Measurements from ENCODE around the gene PRSS12. TPM values are rescaled to one million over a fixed set of nuclear protein-coding genes. Genes with fewer than 3 reads are reported as not detected.

PRSS12 gene
- polyA plus RNA-seq, 1 of the 3 experiments (the other 2 are of a cell fraction), result 137 TPM

GRCh38 chr4:118357601-118358000, 4.8 kb upstream of the PRSS12 start:
- peaks cover 3 to 9% of the 10 kb centered on the region in 2 experiments; a peak in 2 of 4 replicates for H3K4me1 ChIP-seq (ENCODE audit: control insufficient read depth in 1 of 2, insufficient read depth in 2 of 2, low read depth in 1 of 2, low read length in 1 of 2)
- no peaks in the 10 kb centered on the region for H3F3A ChIP-seq (replicated peaks; ENCODE audit: insufficient read depth)
- H3K4me2 ChIP-seq, result no peak overlapping the region
- H3K9me2 ChIP-seq, result no peaks in the 10 kb centered on the region
- no peak overlapping the region for H3K9ac ChIP-seq
- 91% methylated on average over 2 of the region's 2 CpGs for WGBS (ENCODE audit: low lambda C conversion rate)
- H2AFZ ChIP-seq (ENCODE audit: low read depth), result no peak overlapping the region
- H3K4me3 ChIP-seq (ENCODE audit: low read depth in 2 of 2, low read length in 1 of 2), result no peak overlapping the region
- H4K20me1 ChIP-seq (ENCODE audit: insufficient read depth), result no peaks in the 10 kb centered on the region
- H3K36me3 ChIP-seq (replicated peaks in 1 of 2; ENCODE audit: control insufficient read depth in 1 of 2, insufficient read depth in 2 of 2, low read length in 1 of 2), result no peaks in the 10 kb centered on the region
- H3K27ac ChIP-seq (ENCODE audit: low read depth in 2 of 2, low read length in 1 of 2), result no peak overlapping the region
- H3K9me3 ChIP-seq, result no peaks in the 10 kb centered on the region
- H3K79me2 ChIP-seq (ENCODE audit: insufficient read depth), result 0 out of 2 replicates have a peak, but pooled peaks cover 5% of the 10 kb centered on the region
- H3K27me3 ChIP-seq (ENCODE audit: insufficient read depth), result no peaks in the 10 kb centered on the region
- DNase-seq, result no peak
- ChIA-PET POLR2A (no interaction called here), CTCF (interaction anchor here (1.0 kb wide), 1 partner anchor 54 kb away, joined by 3 read pairs; no protein-coding TSS in a partner anchor)
- TF ChIP-seq JUND (IDR thresholded peaks at IDR 0.05), result no peak
- no peak for TF ChIP-seq GABPA (IDR thresholded peaks at IDR 0.05; ENCODE audit: low read depth)
- no peak for TF ChIP-seq POLR2AphosphoS5 (IDR thresholded peaks at IDR 0.05; ENCODE audit: low read depth, low read length)
- no peak for TF ChIP-seq GATA2 (CRISPR knock-in tag; IDR thresholded peaks at IDR 0.05)
- no peak for TF ChIP-seq MEF2A (IDR thresholded peaks at IDR 0.05; ENCODE audit: borderline replicate concordance, low read depth)
- TF ChIP-seq RAD21 (IDR thresholded peaks at IDR 0.05; ENCODE audit: low read length), result no peak
- TF ChIP-seq SMC3 (IDR thresholded peaks at IDR 0.05; ENCODE audit: low read depth, low read length), result no peak
- no peak for TF ChIP-seq FOXJ3 (CRISPR knock-in tag; IDR thresholded peaks at IDR 0.05)
- TF ChIP-seq MXI1 (IDR thresholded peaks at IDR 0.05; ENCODE audit: low read depth, low read length), result no peak
- TF ChIP-seq TAF1 (IDR thresholded peaks at IDR 0.05; ENCODE audit: borderline replicate concordance, low read depth, low read length), result no peak
- TF ChIP-seq USF2 (IDR thresholded peaks at IDR 0.05; ENCODE audit: borderline replicate concordance, low read depth, low read length), result no peak
- TF ChIP-seq RCOR1 (IDR thresholded peaks at IDR 0.05; ENCODE audit: low read length), result no peak
- no peak for TF ChIP-seq USF1 (IDR thresholded peaks at IDR 0.05; ENCODE audit: borderline replicate concordance, low read depth)
- TF ChIP-seq EP300 (IDR thresholded peaks at IDR 0.05; ENCODE audit: borderline replicate concordance in 1 of 2, low read depth in 1 of 2, low read length in 1 of 2), result no peak
- no peak for TF ChIP-seq CTCF (IDR thresholded peaks at IDR 0.05)
- no peak for TF ChIP-seq FOXM1 (IDR thresholded peaks at IDR 0.05; ENCODE audit: low read depth)

- Histone ChIP-seq H3K27ac (ENCODE audit: low read depth in 2 of 2, low read length in 1 of 2) (no peak overlapping the region), H3K4me2 (no peak overlapping the region), H3K36me3 (replicated peaks in 1 of 2; ENCODE audit: control insufficient read depth in 1 of 2, insufficient read depth in 2 of 2, low read length in 1 of 2) (no peaks in the 10 kb centered on the region), H3K79me2 (ENCODE audit: insufficient read depth) (peaks cover 10% of the 10 kb centered on the region; the same call in 1 of the 2 replicates), H3K4me1 (ENCODE audit: control insufficient read depth in 1 of 2, insufficient read depth in 2 of 2, low read depth in 1 of 2, low read length in 1 of 2) (peaks cover 3 to 11% of the 10 kb centered on the region in 2 experiments; a peak in 2 of 4 replicates), H3K9me3 (no peaks in the 10 kb centered on the region), H3K27me3 (ENCODE audit: insufficient read depth) (no peaks in the 10 kb centered on the region), H3K9ac (no peak overlapping the region), H2AFZ (ENCODE audit: low read depth) (no peak overlapping the region), H3K9me2 (no peaks in the 10 kb centered on the region), H4K20me1 (ENCODE audit: insufficient read depth) (no peaks in the 10 kb centered on the region), H3F3A (replicated peaks; ENCODE audit: insufficient read depth) (peaks cover 3% of the 10 kb centered on the region), H3K4me3 (ENCODE audit: low read depth in 2 of 2, low read length in 1 of 2) (no peak overlapping the region)
- POLR2A ChIA-PET, result no interaction called here
- 80% methylated on average over 1 of the region's 1 CpG for WGBS (ENCODE audit: low lambda C conversion rate)
- CTCF ChIA-PET, result no interaction called here
- DNase-seq, result no peak
- TF ChIP-seq GATA2 (CRISPR knock-in tag; IDR thresholded peaks at IDR 0.05) (no peak), USF2 (IDR thresholded peaks at IDR 0.05; ENCODE audit: borderline replicate concordance, low read depth, low read length) (no peak), SIN3A (IDR thresholded peaks at IDR 0.05; ENCODE audit: borderline replicate concordance, low read depth, low read length) (no peak), FOXM1 (IDR thresholded peaks at IDR 0.05; ENCODE audit: low read depth) (no peak), ELF1 (IDR thresholded peaks at IDR 0.05) (no peak), IRF3 (IDR thresholded peaks at IDR 0.05; ENCODE audit: low read depth, low read length) (no peak)
Observed at GRCh38 chr4:118356731-118357130, 3.9 kb upstream of the PRSS12 start.
